RPMI8226 (cell line): ENCODE results near the gene PIM3.

Experiments
- DNase-seq: peaks from one replicate; pipeline ENCODE4 v3.0.0-alpha.2; 2015

The PIM3 gene

DNA sequence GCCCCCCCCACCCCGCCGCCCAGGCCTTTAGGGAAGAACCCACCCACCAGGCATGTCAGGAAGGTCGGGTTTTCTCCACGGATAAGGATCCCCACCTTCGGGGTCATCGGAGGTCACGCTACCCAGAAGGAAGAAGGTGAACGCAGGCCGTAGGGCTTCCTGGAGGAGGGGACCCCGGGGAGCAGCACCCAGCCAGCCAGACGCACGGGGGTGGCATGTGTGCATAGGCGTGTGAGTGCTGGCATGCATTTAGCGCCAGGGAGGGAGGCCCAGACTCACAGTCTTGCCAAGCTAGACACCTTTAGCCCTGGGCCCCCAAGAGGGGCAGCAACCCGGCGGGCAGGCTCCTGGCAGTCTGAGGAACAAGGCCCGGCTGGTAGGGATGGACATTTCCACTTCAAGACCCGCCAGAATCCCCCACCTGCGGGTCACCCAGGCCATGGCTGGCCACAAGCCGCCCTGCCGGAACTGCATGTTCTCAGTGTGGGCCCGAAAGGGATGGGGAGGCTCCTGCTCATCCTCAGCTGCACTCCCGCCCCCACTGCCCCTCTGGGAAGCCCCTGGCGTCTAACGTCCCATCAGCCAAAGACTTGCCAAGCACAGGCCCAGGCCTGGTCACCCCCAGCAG, 16.7 kb upstream of the PIM3 start:
- DNase-seq = no peak

GRCh38 chr22:49944399-49944891, 16.1 kb upstream of the PIM3 start:
- DNase-seq = no peak

DNA sequence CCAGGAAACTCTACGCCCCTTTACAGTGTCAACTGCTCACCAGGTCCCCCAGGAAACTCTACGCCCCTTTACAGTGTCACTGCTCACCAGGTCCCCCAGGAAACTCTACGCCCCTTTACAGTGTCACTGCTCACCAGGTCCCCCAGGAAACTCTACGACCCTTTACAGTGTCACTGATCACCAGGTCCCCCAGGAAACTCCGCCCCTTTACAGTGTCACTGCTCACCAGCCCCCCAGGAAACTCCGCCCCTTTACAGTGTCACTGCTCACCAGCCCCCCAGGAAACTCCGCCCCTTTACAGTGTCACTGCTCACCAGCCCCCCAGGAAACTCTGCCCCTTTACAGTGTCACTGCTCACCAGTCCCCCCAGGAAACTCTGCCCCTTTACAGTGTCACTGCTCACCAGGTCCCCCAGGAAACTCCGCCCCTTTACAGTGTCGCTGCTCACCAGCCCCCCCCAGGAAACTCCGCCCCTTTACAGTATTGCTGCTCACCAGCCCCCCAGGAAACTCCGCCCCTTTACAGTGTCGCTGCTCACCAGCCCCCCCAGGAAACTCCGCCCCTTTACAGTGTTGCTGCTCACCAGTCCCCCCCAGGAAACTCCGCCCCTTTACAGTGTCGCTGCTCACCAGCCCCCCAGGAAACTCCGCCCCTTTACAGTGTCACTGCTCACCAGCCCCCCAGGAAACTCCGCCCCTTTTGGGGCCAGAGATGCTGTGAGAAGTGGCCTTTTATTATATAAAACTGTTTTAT, 15.4 kb upstream of the PIM3 start:
- peak; percentile 62 for DNase-seq

- no peak for DNase-seq
Measured at GRCh38 chr22:49946612-49947295, 13.8 kb upstream of the PIM3 start.

DNA sequence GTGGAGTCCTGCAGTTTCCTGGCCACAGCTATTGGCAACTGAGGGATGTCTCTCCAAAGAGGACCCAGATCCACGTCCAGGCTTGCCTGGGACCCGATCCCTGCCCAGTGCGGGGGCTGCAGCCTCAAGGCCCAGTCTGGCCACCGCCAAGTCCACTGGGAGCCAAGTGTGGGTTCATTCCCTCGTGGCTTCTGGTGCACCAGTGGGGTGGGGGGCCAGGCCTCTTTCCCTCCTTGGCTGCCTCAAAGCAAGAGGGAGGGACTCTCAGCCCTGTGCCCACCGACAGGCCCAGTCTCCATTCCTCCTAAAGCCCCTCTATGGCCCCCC, 13.3 kb upstream of the PIM3 start:
- DNase-seq = no peak

DNA sequence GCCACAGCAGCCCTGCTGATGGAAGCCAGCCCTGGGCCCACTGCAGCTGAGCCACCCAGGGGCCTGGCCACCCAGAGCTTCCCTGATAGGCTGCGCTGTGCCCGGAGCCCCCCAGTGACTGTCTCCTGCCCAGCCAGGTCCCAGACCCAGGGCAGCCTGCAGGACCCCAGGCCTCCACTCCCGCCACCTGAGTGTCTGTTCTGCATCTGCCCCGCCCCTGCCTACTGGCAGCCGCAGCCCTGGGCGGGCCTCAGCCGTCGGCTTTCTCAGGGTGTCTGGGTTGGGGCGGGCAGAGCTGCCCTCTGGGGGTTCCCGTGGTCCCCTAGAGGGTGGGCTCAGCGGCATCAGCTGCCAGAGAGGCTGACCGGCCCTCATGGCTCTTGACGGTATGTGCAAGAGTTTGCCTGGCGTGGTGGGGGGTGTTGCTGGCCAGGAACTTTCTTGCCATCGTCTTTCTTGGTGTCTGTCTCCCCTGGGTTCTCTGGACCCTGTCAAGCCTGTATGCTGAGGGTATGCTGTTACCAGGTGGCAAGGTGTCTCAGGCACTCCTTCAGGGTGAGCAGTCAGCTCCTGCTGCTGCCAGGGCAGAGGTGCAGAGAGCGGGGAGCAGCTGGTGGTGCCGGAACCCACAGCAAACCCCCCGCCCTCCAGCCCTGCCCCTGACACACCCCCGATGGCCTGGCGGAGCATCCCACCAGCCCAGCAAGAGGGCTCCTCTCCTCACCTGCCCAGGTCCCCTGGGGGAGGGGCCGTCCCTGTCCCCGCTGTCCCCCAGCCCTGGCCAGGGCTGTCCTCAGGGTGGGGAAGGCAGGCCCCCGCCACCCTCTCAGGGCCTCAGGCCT, 12.2 kb upstream of the PIM3 start:
- no peak for DNase-seq

- DNase-seq = no peak
Measured at GRCh38 chr22:49948958-49949913, 11.3 kb upstream of the PIM3 start.

DNA sequence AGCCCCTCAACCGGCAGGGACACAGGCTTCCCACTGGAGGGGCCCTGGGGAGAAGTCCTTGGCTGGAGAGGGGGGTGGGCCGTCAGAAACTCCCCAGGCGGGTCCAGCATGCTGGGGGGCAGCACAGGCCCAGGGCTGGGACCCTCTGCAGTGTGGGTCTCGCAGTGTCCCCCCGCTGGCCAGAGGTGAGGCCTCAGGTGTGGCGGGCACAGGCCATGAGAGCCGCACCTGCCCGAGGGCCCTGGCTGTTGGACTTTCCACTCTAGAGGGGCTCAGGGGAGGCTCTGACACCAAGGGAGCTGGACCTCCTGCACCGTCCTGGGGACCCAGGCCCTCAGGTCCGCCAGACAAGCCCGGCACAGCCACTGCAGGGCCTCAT, 10.7 kb upstream of the PIM3 start:
- DNase-seq = no peak

- DNase-seq = no peak
Measured at GRCh38 chr22:49950396-49950994, 10.1 kb upstream of the PIM3 start.

DNA sequence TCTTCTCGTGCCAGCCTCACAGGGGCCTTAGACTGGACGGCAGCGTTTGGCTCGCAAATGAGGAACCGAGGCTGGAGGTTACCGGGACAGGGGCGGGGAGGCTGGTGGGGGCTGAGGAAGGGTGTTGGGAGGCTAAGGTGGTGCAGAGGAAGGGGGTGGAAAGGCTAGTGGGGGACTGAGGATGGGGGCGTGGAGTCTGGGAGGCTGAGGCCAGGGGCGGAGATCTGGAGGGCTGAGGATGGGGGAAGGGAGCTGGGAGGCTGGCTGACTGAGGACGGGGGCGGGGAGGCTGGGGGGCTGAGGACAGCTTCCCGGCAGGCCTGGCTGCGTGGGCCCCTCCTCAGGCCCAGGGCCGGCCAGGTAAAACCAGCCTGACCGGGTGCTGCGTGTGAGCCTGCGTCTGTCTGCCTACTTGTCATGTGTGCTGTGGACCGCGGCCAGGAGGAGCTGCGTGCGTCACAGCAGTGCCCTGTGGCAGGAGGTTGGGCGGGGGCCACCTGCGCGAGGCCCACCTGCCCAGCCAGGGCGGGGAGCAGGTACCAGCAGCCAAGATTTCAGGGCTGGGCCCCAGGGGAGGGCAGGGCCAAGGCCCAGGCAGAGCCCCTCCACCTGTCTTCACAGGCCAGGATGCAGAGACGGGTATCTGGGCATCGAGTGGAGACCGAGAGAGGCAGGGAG, 9.4 kb upstream of the PIM3 start:
- DNase-seq = no peak

DNA sequence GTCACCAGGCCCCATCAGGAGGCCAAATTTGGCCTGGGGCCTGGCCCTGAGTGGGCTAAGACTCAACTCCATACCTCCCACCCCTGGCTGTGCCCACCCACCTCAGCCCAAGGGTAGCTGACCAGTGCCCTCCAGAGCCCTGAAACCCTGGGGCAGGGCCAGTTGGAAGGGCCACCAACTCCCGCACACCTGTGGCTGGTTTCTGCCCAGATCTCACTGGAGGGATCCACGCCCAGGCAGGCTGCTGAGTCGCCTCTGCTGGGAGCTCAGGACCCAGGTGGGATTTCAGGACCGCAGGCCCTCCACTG, 8.9 kb upstream of the PIM3 start:
- no peak for DNase-seq

DNA sequence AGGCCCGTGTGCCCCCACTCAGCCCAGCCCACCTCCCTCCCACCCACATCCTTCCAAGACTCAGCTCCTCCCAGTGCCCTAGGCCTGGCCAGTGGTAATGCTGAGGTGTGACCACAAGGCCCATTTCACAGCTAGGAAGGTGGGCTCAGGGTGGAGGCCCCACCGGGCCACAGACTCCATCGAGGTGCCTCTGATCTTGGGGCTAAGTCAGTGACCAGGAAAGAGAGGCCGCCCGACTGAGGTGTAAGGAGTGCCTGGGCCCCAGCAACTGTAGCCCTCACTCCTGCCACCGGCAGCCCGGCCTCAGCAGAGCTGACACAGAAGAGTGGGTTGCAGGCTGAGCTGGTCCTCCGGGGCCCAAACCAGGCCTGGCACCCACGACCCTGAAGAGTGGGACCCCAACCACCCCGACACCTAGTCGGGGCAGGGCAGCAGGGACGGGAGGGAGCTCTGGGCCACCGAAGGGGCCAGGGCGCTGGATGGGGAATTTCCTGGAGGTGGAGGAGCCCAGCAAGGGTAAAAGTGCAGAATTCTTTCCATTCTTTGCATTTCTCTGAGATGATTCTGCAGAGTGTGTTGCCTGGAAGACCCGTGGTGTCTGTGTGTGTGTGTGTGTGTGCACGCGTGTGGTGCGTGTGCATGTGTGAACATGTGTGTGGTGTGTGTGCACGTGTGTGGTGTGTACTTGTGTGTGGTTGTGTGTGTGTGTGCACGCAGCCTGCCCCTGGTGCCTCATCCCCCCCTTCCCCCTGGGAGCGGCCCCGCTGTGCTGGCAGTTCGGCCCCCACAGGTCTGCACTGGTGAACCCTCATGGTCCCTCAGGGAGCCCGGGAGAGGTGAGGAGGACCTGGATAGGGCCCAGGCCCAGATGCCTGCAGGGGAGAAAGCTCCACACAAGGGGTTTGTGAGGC, 8.3 kb upstream of the PIM3 start:
- DNase-seq = no peak

- DNase-seq = no peak
Measured at GRCh38 chr22:49953027-49953679, 7.4 kb upstream of the PIM3 start.

DNA sequence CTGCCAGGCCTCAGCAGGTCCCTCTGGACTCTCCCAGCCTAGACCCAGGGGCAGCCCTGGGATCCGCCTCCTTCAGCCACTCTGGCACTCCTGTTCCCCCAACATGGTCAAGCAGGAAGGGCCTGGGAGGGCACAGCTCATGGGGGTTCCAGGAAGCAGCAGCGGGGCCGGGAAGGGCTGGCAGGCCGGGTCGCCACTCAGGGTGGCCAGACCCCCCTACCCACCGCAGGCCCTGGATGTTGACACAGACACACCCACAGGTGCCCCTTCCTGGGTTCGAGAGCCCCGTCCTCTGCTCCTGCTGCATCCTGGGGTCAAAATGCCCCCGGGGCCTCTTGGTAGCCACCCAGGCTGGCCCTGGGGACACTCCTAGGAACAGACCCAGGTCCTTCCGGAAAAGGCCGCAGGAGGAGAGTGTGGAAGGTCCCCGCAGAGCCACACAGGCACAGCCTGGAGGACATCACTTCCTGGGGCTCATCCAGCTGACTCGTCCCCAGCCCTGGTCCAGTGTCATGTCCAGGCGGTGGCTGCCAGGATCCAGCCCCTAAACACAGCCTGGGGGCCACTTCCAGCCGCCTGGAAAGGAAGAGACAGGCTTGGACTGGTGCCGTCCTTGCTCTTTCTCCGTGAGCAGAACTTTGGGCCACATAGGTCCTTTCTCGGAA, 6.8 kb upstream of the PIM3 start:
- DNase-seq = no peak

GRCh38 chr22:49954354-49954753, 6.2 kb upstream of the PIM3 start:
- DNase-seq = no peak

DNA sequence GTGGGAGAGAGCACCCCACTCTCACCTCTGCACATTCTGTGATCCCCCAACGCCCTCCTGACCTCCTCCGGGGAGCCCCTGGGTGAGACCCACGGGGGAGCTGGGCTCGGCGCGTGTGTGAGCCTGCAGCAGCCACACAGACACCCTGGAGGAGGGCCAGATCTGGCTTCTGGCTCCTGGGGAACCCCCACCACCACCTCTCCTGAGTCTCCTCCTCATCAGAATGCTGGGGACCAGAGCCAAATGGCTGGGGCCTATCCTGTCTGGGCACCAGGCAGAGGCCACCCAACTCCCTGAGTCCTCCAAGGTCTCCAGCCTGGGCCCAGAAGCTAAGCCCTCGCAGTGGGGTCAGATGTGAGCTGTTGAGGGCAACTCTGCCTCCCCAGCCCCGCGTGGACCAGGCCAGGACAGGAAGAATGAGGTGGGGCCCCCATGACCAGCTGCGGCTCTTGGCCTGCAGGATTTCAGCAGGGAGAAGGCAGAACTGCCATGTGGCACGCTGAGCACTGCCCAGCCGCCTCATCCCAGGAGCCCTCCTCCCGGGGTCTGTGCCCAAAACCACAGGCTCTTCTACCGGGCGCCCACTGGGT, 5.5 kb upstream of the PIM3 start:
- no peak for DNase-seq

GRCh38 chr22:49955581-49956417, 4.8 kb upstream of the PIM3 start:
- no peak for DNase-seq

- no peak for DNase-seq
Measured at GRCh38 chr22:49956418-49956770, 4.2 kb upstream of the PIM3 start.
